PC-3 (cell line): ENCODE data around the gene FBXW4. TPM values are rescaled to one million over a fixed set of nuclear protein-coding genes. Genes with fewer than 3 reads are reported as not detected.

ENCODE experiments used
- ATAC-seq: fragments of 200-7000 bp; cut with Tn5 transposase; 2 replicates; pipeline ENCODE4 v1.9.1; 2020; ENCODE audit warnings: mild to moderate bottlenecking, moderate library complexity
- BruUV-seq: library from RNA; stranded (reverse); fragments of 400-500 nt; replicated peaks from 2 replicates; lab custom pipeline; 2021; lab: Mats Ljungman, UMichigan
- CTCF ChIA-PET: fragments of 300-600 bp; sonication (Branson Sonifier 250); formaldehyde crosslinking; loops from one replicate; lab custom pipeline; 2022; ENCODE audit warnings: antibody characterized with exemption; lab: Charles Lee
- POLR2A ChIA-PET: fragments of 300-600 bp; sonication (Branson Sonifier 250); formaldehyde crosslinking; loops from one replicate; lab custom pipeline; 2022; ENCODE audit warnings: antibody characterized with exemption; ENCODE audit not compliant: unreplicated experiment; lab: Charles Lee
- DNase-seq: peaks from one replicate; pipeline ENCODE4 v3.0.0-alpha.2; 2015
- H2AFZ ChIP-seq: fragments of 300-600 bp; sonication (generic); 2 replicates; pipeline ENCODE4 v1.6.0; 2016; ENCODE audit warnings: antibody characterized with exemption, low read length
- H3F3A ChIP-seq: fragments of 300-600 bp; sonication (generic); one replicate; pipeline ENCODE4 v1.6.0; 2017; ENCODE audit warnings: antibody characterized with exemption, low read length, control low read depth, mild to moderate bottlenecking; ENCODE audit not compliant: unreplicated experiment
- H3K27ac ChIP-seq: fragments of 300-600 bp; sonication (generic); 2 replicates; pipeline ENCODE4 v1.5.1; 2016; ENCODE audit warnings: mild to moderate bottlenecking, low read length
- H3K27me3 ChIP-seq: fragments of 300-600 bp; sonication (generic); 2 replicates; pipeline ENCODE4 v1.6.1; 2016; ENCODE audit warnings: low read length, mixed read lengths
- H3K36me3 ChIP-seq: fragments of 300-600 bp; sonication (generic); 2 replicates; pipeline ENCODE4 v1.6.1; 2016; ENCODE audit warnings: low read depth, mixed run types, low read length, mixed read lengths
- H3K4me1 ChIP-seq: fragments of 300-600 bp; sonication (generic); 2 replicates; pipeline ENCODE4 v1.5.1; 2016; ENCODE audit warnings: low read length; ENCODE audit not compliant: insufficient read depth
- H3K4me2 ChIP-seq: fragments of 300-600 bp; sonication (generic); 2 replicates; pipeline ENCODE4 v1.6.0; 2016; ENCODE audit warnings: low read length
- H3K4me3 ChIP-seq: fragments of 300-600 bp; sonication (generic); 2 replicates; pipeline ENCODE4 v1.5.1; 2016; ENCODE audit warnings: mild to moderate bottlenecking, low read length, mixed read lengths
- H3K79me2 ChIP-seq: fragments of 300-600 bp; sonication (generic); 2 replicates; pipeline ENCODE4 v1.6.1; 2017; ENCODE audit warnings: low read length, mixed read lengths
- H3K9ac ChIP-seq: fragments of 300-600 bp; sonication (generic); 2 replicates; pipeline ENCODE4 v1.6.0; 2016; ENCODE audit warnings: mild to moderate bottlenecking, low read length
- H3K9me2 ChIP-seq: fragments of 300-600 bp; sonication (generic); replicated peaks from 2 replicates; pipeline ENCODE4 v1.6.1; 2016; ENCODE audit warnings: mixed run types, low read length, mixed read lengths
- H3K9me3 ChIP-seq: fragments of 300-600 bp; sonication (generic); 2 replicates; pipeline ENCODE4 v1.6.1; 2016; ENCODE audit warnings: low read length, mixed read lengths
- H4K20me1 ChIP-seq: fragments of 300-600 bp; sonication (generic); 2 replicates; pipeline ENCODE4 v1.6.1; 2016; ENCODE audit warnings: low read length, mixed read lengths
- CTCF ChIP-seq: fragments of 300-600 bp; sonication (generic); conservative IDR thresholded peaks from 2 replicates; pipeline ENCODE4 v1.5.1; 2017; ENCODE audit warnings: antibody characterized with exemption, low read depth, mild to moderate bottlenecking, low read length
- EZH2 ChIP-seq: fragments of 300-600 bp; sonication (generic); IDR thresholded peaks from one replicate; pipeline ENCODE4 v1.6.1; 2017; ENCODE audit warnings: antibody characterized with exemption, mild to moderate bottlenecking, low read length; ENCODE audit not compliant: unreplicated experiment
- EZH2phosphoT487 ChIP-seq: fragments of 300-600 bp; sonication (generic); IDR thresholded peaks from 2 replicates; pipeline ENCODE4 v1.6.1; 2018; ENCODE audit warnings: mild to moderate bottlenecking, antibody characterized with exemption, low read length, borderline replicate concordance
- intact Hi-C: fragments of 100-400 bp; cut with micrococcal nuclease; formaldehyde crosslinking; loops from 2 replicates; pipeline ENCODE4 v1.9.0; 2023
- total RNA-seq: library from RNA; depleted of rRNA; stranded (reverse); fragments of >200 nt; gene quantifications from 2 replicates; pipeline ENCODE4 v1.2.3, GENCODE V29; 2014

Gene FBXW4
- total RNA-seq, 1 experiment from 2014 or later: 18.8 TPM

GRCh38 chr10:101617102-101617823, 77.7 kb downstream of the FBXW4 start:
- TF ChIP-seq EZH2 (no peak), CTCF (0 out of 2 replicates have a peak, but pooled peaks have one; percentile 13), EZH2phosphoT487 (no peak)
- no peak overlapping the region for H3K4me2 ChIP-seq
- no peak for ATAC-seq
- no peak for DNase-seq
- intact Hi-C loops: no loop called here
- H3K4me3 ChIP-seq: no peak overlapping the region
- no peaks in the 10 kb centered on the region for H3K36me3 ChIP-seq
- H3K79me2 ChIP-seq: no peaks in the 10 kb centered on the region
- no peaks in the 10 kb centered on the region for H3K27me3 ChIP-seq
- H3K9me2 ChIP-seq: no peaks in the 10 kb centered on the region
- H2AFZ ChIP-seq: no peak overlapping the region
- H4K20me1 ChIP-seq: no peaks in the 10 kb centered on the region
- BruUV-seq: no TSS peak
- H3K4me1 ChIP-seq: no peaks in the 10 kb centered on the region
- H3K27ac ChIP-seq: no peak overlapping the region
- H3K9ac ChIP-seq: no peak overlapping the region
- no peaks in the 10 kb centered on the region for H3K9me3 ChIP-seq
- CTCF ChIA-PET: interaction anchor here (0.5 to 0.6 kb wide), 2 partner anchors 15 to 47 kb away, joined by 4 to 8 read pairs; no protein-coding TSS in a partner anchor
- POLR2A ChIA-PET: interaction anchor here (0.6 kb wide), 1 partner anchor 77 kb away, joined by 4 read pairs; no protein-coding TSS in a partner anchor
- no peaks in the 10 kb centered on the region for H3F3A ChIP-seq

- Histone ChIP-seq H3K9ac (no peak overlapping the region), H3K9me3 (no peaks in the 10 kb centered on the region), H3K9me2 (no peaks in the 10 kb centered on the region), H2AFZ (no peak overlapping the region), H4K20me1 (no peaks in the 10 kb centered on the region), H3K4me3 (no peak overlapping the region), H3F3A (no peaks in the 10 kb centered on the region), H3K27me3 (no peaks in the 10 kb centered on the region), H3K4me2 (no peak overlapping the region), H3K4me1 (no peaks in the 10 kb centered on the region), H3K27ac (no peak overlapping the region), H3K79me2 (no peaks in the 10 kb centered on the region), H3K36me3 (no peaks in the 10 kb centered on the region)
- no TSS peak for BruUV-seq
- TF ChIP-seq EZH2 (no peak), EZH2phosphoT487 (no peak), CTCF (no peak)
- DNase-seq (no peak), ATAC-seq (no peak)
- CTCF ChIA-PET: interaction anchor here (0.5 to 0.8 kb wide), 2 partner anchors 14 to 46 kb away, joined by 3 to 8 read pairs; no protein-coding TSS in a partner anchor
- intact Hi-C loops: no loop called here
- POLR2A ChIA-PET: no interaction called here
Measured at GRCh38 chr10:101616415-101617101, 78.4 kb downstream of the FBXW4 start.
